IMR-90 (cell line): ENCODE data around the gene CNTFR. TPM values are rescaled to one million over a fixed set of nuclear protein-coding genes. Genes with fewer than 3 reads are reported as not detected.
A peak's percentile ranks its signal among the peaks of the same experiment; 100 is the strongest.

Source experiments
- ATAC-seq: fragments of 200-7000 bp; cut with Tn5 transposase; 2 replicates; pipeline ENCODE4 v1.9.1; 2020; ENCODE audit warnings: low read depth, mild to moderate bottlenecking, moderate library complexity
- BruUV-seq: library from RNA; stranded (reverse); fragments of 400-500 nt; replicated peaks from 2 replicates; lab custom pipeline; 2021; lab: Mats Ljungman, UMichigan
- CTCF ChIA-PET: fragments of 300-600 bp; formaldehyde crosslinking; extraction: SDS; loops from one replicate; lab custom pipeline; 2021; ENCODE audit warnings: antibody characterized with exemption; lab: Yijun Ruan, JAX
- POLR2A ChIA-PET: fragments of 300-600 bp; sonication (Branson Sonifier 250); formaldehyde crosslinking; loops from one replicate; lab custom pipeline; 2022; ENCODE audit warnings: antibody characterized with exemption; ENCODE audit not compliant: unreplicated experiment; lab: Charles Lee
- DNase-seq: peaks from one replicate; pipeline ENCODE4 v3.0.0; 2013
- H2AFZ ChIP-seq: replicated peaks from 2 replicates; pipeline ENCODE3; 2013; ENCODE audit warnings: low read length, mild to moderate bottlenecking; ENCODE audit not compliant: poor library complexity
- H2AK5ac ChIP-seq: 2 replicates; pipeline ENCODE4 v1.6.1; 2013; ENCODE audit warnings: low read depth, low read length, inconsistent platforms
- H2AK9ac ChIP-seq: replicated peaks from 2 replicates; pipeline ENCODE3; 2013; ENCODE audit warnings: mild to moderate bottlenecking, low read depth, low read length, moderate library complexity; ENCODE audit not compliant: poor library complexity
- H2BK120ac ChIP-seq: 2 replicates; pipeline ENCODE4 v1.6.1; 2013; ENCODE audit warnings: low read depth, low read length, inconsistent platforms
- H2BK15ac ChIP-seq: 3 replicates; pipeline ENCODE4 v1.6.1; 2013; ENCODE audit warnings: low read depth, low read length, inconsistent platforms
- H2BK20ac ChIP-seq: 2 replicates; pipeline ENCODE4 v1.6.1; 2013; ENCODE audit warnings: low read depth, mild to moderate bottlenecking, inconsistent platforms, low read length, moderate library complexity
- H2BK5ac ChIP-seq: 2 replicates; pipeline ENCODE4 v1.6.1; 2013; ENCODE audit warnings: mild to moderate bottlenecking, low read depth, low read length, inconsistent platforms; ENCODE audit not compliant: poor library complexity, severe bottlenecking
- H3K14ac ChIP-seq: replicated peaks from 2 replicates; pipeline ENCODE4 v1.6.1; 2013; ENCODE audit warnings: low read depth, low read length, inconsistent platforms
- H3K18ac ChIP-seq: 2 replicates; pipeline ENCODE4 v1.6.1; 2013; ENCODE audit warnings: low read depth, low read length, control low read depth
- H3K23ac ChIP-seq: 2 replicates; pipeline ENCODE4 v1.6.1; 2013; ENCODE audit warnings: low read depth, low read length, inconsistent platforms
- H3K27ac ChIP-seq: 2 replicates; pipeline ENCODE4 v1.5.1; 2013; ENCODE audit warnings: mild to moderate bottlenecking, control low read depth, low read length; ENCODE audit not compliant: insufficient read depth
- H3K27me3 ChIP-seq: 2 replicates; pipeline ENCODE4 v1.6.1; 2013; ENCODE audit warnings: low read length; ENCODE audit not compliant: control insufficient read depth, insufficient read depth
- H3K36me3 ChIP-seq: 2 replicates; pipeline ENCODE4 v1.6.1; 2013; ENCODE audit warnings: low read length, mixed read lengths; ENCODE audit not compliant: control insufficient read depth, insufficient read depth
- H3K4ac ChIP-seq: 2 replicates; pipeline ENCODE4 v1.6.1; 2013; ENCODE audit warnings: low read depth, low read length, inconsistent platforms
- H3K4me1 ChIP-seq: 2 replicates; pipeline ENCODE4 v1.6.1; 2013; ENCODE audit warnings: low read length, mixed read lengths; ENCODE audit not compliant: control insufficient read depth, insufficient read depth
- H3K4me2 ChIP-seq: 2 replicates; pipeline ENCODE4 v1.6.1; 2013; ENCODE audit warnings: low read depth, mild to moderate bottlenecking, control low read depth, low read length, moderate library complexity
- H3K4me3 ChIP-seq: 2 replicates; pipeline ENCODE4 v1.5.1; 2013; ENCODE audit warnings: low read depth, mild to moderate bottlenecking, control low read depth, low read length, moderate library complexity; ENCODE audit not compliant: insufficient read depth
- H3K56ac ChIP-seq: 2 replicates; pipeline ENCODE4 v1.6.1; 2013; ENCODE audit warnings: low read length, inconsistent platforms; ENCODE audit not compliant: insufficient read depth; ENCODE audit errors: extremely low read depth
- H3K79me1 ChIP-seq, 2 experiments: 2 replicates each; pipeline ENCODE4 v1.6.1; 2013; ENCODE audit warnings: low read length in 2 of 2, inconsistent platforms in 1 of 2, low read depth in 1 of 2
- H3K9ac ChIP-seq: 2 replicates; pipeline ENCODE4 v1.6.1; 2013; ENCODE audit warnings: low read depth, low read length, control low read depth
- H3K9me1 ChIP-seq: 2 replicates; pipeline ENCODE4 v1.6.1; 2013; ENCODE audit warnings: low read length, inconsistent platforms; ENCODE audit not compliant: insufficient read depth
- H3K9me3 ChIP-seq: 2 replicates; pipeline ENCODE4 v1.6.1; 2013; ENCODE audit warnings: low read length; ENCODE audit not compliant: control insufficient read depth, insufficient read depth
- H4K20me1 ChIP-seq: 2 replicates; pipeline ENCODE4 v1.6.1; 2013; ENCODE audit warnings: low read length, inconsistent platforms; ENCODE audit not compliant: insufficient read depth
- H4K5ac ChIP-seq: 2 replicates; pipeline ENCODE4 v1.6.1; 2013; ENCODE audit warnings: mild to moderate bottlenecking, low read depth, low read length, control low read depth
- H4K8ac ChIP-seq, 2 experiments: 2 replicates each; pipeline ENCODE4 v1.6.1; 2013; ENCODE audit warnings: low read depth in 2 of 2, low read length in 2 of 2, control low read depth in 1 of 2, inconsistent platforms in 1 of 2
- H4K91ac ChIP-seq: 2 replicates; pipeline ENCODE4 v1.6.1; 2013; ENCODE audit warnings: low read depth, low read length, inconsistent platforms; ENCODE audit not compliant: insufficient read depth
- CEBPB ChIP-seq: IDR thresholded peaks from 2 replicates; pipeline ENCODE4 v1.6.1; 2012; ENCODE audit warnings: low read depth, low read length, improper control_type of control experiment
- MAZ ChIP-seq: IDR thresholded peaks from 2 replicates; pipeline ENCODE4 v1.6.1; 2012; ENCODE audit warnings: low read depth, mild to moderate bottlenecking, low read length, improper control_type of control experiment, moderate library complexity, borderline replicate concordance
- MXI1 ChIP-seq: IDR thresholded peaks from 2 replicates; pipeline ENCODE4 v1.6.1; 2012; ENCODE audit warnings: low read depth, mild to moderate bottlenecking, low read length, moderate library complexity, borderline replicate concordance
- POLR2A ChIP-seq: IDR thresholded peaks from 2 replicates; pipeline ENCODE4 v1.6.1; 2012; ENCODE audit warnings: mild to moderate bottlenecking, low read depth, low read length
- RAD21 ChIP-seq: IDR thresholded peaks from 2 replicates; pipeline ENCODE4 v1.6.1; 2012; ENCODE audit warnings: low read length, improper control_type of control experiment
- RFX5 ChIP-seq: IDR thresholded peaks from 2 replicates; pipeline ENCODE4 v1.8.0; 2012; ENCODE audit warnings: low read depth, mild to moderate bottlenecking, low read length, moderate library complexity
- SMC3 ChIP-seq: fragments of 150-350 bp; IDR thresholded peaks from 2 replicates; pipeline ENCODE4 v1.6.1; 2016; ENCODE audit warnings: low read depth, mild to moderate bottlenecking, antibody characterized with exemption, low read length, moderate library complexity
- WGBS, 2 experiments: methylation state at CpG; one replicate each; pipeline versions ENCODE4 v1.1.5 to v1.1.7; 2013; ENCODE audit warnings: missing lambda C conversion rate in 2 of 2; ENCODE audit not compliant: insufficient read length in 1 of 2; ENCODE audit errors: extremely low coverage in 2 of 2; 5-methylcytosine and 5-hydroxymethylcytosine counted together
- dilution Hi-C: fragments of 300-500 bp; cut with HindIII; formaldehyde crosslinking; loops from one replicate; pipeline ENCODE4 v1.14.3; 2018; ENCODE audit warnings: low sequenced_read_pairs; ENCODE audit not compliant: unreplicated experiment
- in situ Hi-C: fragments of 300-500 bp; cut with MboI; formaldehyde crosslinking; loops from 3 replicates; pipeline ENCODE4 v1.14.3; 2019; ENCODE audit warnings: low sequenced_read_pairs, inconsistent platforms, mixed read lengths
- intact Hi-C: fragments of 100-400 bp; cut with micrococcal nuclease; formaldehyde crosslinking; loops from 2 replicates; pipeline ENCODE4 v1.10.0; 2022
- polyA plus RNA-seq, 3 experiments: library from polyadenylated mRNA; depleted of rRNA; stranded (reverse); fragments of >200 nt; gene quantifications; 2 replicates each; pipeline ENCODE4 v1.2.3, GENCODE V29; 2012; ENCODE audit warnings: low replicate concordance in 1 of 3
- total RNA-seq: library from RNA; depleted of rRNA; stranded (reverse); fragments of >200 nt; gene quantifications from 2 replicates; pipeline ENCODE4 v1.2.3, GENCODE V29; 2012
- TF ChIP-seq, protein P1 (sequence below): fragments of 150-350 bp; IDR thresholded peaks from 2 replicates; pipeline ENCODE4 v1.6.1; 2017; ENCODE audit warnings: mild to moderate bottlenecking, antibody characterized with exemption, low read length, low read depth
- TF ChIP-seq, protein P2 (sequence below): conservative IDR thresholded peaks from 2 replicates; pipeline ENCODE4 v1.5.1; 2012; ENCODE audit warnings: mild to moderate bottlenecking, low read depth, low read length, improper control_type of control experiment

Gene CNTFR
- total and polyA plus RNA-seq, 2 of the 4 experiments (the other 2 are of a cell fraction), result not detected

DNA sequence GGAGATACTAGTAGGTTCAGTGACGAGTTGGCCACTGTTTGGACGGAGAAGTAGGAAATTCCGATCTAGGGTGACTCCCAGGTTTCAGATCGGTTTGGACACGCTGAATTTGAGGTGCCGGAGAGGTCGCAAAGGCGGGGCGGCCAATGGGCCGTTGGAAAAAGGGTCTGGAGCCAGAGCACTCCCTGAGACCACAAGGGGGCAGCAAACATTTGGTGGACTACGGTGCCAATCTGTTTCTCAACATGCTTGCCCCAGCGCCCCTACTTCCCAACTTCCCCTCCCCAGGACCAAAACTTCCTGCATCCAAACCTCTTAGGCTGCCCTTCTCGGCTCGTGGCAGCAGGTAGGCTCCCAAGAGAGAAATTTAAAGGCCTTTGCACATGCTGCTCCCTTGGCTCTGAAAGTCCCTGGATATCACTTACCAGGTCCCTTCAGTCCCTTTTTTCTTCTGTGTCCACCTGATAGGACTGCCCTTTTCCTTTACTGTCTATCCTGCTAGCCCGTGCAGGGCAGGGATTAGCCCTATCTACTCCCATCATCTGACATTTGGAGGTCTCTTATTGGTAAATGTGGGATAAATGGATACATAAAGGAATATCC is 23.4 kb upstream of the CNTFR start:
- H3K18ac ChIP-seq, result no peak overlapping the region
- H3K9me1 ChIP-seq, result peaks cover 12% of the 10 kb centered on the region
- in situ Hi-C loops, result no loop called here
- ChIA-PET POLR2A (no interaction called here), CTCF (interaction anchor here (0.9 to 1.1 kb wide), 3 partner anchors 16 to 209 kb away, joined by 3 read pairs; no protein-coding TSS in a partner anchor)
- peak overlapping the region; percentile 71 for H2AK9ac ChIP-seq
- H3K23ac ChIP-seq, result no peak overlapping the region
- no peak overlapping the region for H2AK5ac ChIP-seq
- no peaks in the 10 kb centered on the region for H3K27me3 ChIP-seq
- TF ChIP-seq RFX5 (no peak), SMC3 (peak; percentile 74), MAZ (peak; percentile 40; the same call in 1 of the 2 replicates), CEBPB (peak; percentile 66), RAD21 (peak; percentile 56), MXI1 (no peak), POLR2A (no peak)
- TF ChIP-seq, protein P1, sequence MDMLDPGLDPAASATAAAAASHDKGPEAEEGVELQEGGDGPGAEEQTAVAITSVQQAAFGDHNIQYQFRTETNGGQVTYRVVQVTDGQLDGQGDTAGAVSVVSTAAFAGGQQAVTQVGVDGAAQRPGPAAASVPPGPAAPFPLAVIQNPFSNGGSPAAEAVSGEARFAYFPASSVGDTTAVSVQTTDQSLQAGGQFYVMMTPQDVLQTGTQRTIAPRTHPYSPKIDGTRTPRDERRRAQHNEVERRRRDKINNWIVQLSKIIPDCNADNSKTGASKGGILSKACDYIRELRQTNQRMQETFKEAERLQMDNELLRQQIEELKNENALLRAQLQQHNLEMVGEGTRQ, result no peak
- TF ChIP-seq, protein P2, sequence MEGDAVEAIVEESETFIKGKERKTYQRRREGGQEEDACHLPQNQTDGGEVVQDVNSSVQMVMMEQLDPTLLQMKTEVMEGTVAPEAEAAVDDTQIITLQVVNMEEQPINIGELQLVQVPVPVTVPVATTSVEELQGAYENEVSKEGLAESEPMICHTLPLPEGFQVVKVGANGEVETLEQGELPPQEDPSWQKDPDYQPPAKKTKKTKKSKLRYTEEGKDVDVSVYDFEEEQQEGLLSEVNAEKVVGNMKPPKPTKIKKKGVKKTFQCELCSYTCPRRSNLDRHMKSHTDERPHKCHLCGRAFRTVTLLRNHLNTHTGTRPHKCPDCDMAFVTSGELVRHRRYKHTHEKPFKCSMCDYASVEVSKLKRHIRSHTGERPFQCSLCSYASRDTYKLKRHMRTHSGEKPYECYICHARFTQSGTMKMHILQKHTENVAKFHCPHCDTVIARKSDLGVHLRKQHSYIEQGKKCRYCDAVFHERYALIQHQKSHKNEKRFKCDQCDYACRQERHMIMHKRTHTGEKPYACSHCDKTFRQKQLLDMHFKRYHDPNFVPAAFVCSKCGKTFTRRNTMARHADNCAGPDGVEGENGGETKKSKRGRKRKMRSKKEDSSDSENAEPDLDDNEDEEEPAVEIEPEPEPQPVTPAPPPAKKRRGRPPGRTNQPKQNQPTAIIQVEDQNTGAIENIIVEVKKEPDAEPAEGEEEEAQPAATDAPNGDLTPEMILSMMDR, result peak; percentile 86
- H2BK120ac ChIP-seq, result no peak overlapping the region
- no peak overlapping the region for H4K91ac ChIP-seq
- peaks cover 8 to 18% of the 10 kb centered on the region in 2 experiments for H3K79me1 ChIP-seq
- no peak overlapping the region for H4K5ac ChIP-seq
- H3K9me3 ChIP-seq, result no peaks in the 10 kb centered on the region
- intact Hi-C loops, result loop anchor here (1.0 kb wide), 2 partner anchors 21 to 89 kb away; no protein-coding TSS in a partner anchor
- no peak overlapping the region for H2BK5ac ChIP-seq
- no peak overlapping the region for H3K14ac ChIP-seq
- H3K4me1 ChIP-seq, result peaks cover 6% of the 10 kb centered on the region; the same call in 1 of the 2 replicates
- no peak overlapping the region for H2BK20ac ChIP-seq
- ATAC-seq (peak; percentile 48), DNase-seq (peak; percentile 67)
- dilution Hi-C loops, result no loop called here
- H3K56ac ChIP-seq, result no peak overlapping the region
- H3K4me3 ChIP-seq, result peak overlapping the region; percentile 69
- peaks cover 21% of the 10 kb centered on the region for H3K36me3 ChIP-seq
- WGBS, 2 experiments, result 2% methylated on average over 10 of the region's 15 CpGs; no CpG with 5 or more reads in 1 of the 2 experiments
- H2AFZ ChIP-seq, result peak overlapping the region; percentile 87
- peak overlapping the region; percentile 65; the same call in 1 of the 2 replicates for H3K9ac ChIP-seq
- no peak overlapping the region for H3K27ac ChIP-seq
- H4K20me1 ChIP-seq, result no peaks in the 10 kb centered on the region
- peak overlapping the region; percentile 89 for H3K4me2 ChIP-seq
- no peak overlapping the region for H3K4ac ChIP-seq
- peak overlapping the region in 1 of 2 experiments; percentile 78; a peak in 2 of 4 replicates for H4K8ac ChIP-seq
- H2BK15ac ChIP-seq, result no peak overlapping the region
- BruUV-seq, result no TSS peak
